Skeletal muscle satellite cell (primary cell): ENCODE measurements around the gene CCDC126.

Source experiments
- H3K27me3 ChIP-seq: 2 replicates; pipeline ENCODE4 v1.7.0; 2013; ENCODE audit warnings: low read length; ENCODE audit not compliant: control insufficient read depth, insufficient read depth
- H3K36me3 ChIP-seq: 2 replicates; pipeline ENCODE4 v1.7.0; 2013; ENCODE audit warnings: mild to moderate bottlenecking, control low read depth, low read length; ENCODE audit not compliant: insufficient read depth
- H3K4me1 ChIP-seq: 2 replicates; pipeline ENCODE4 v1.7.0; 2013; ENCODE audit warnings: low read length; ENCODE audit not compliant: control insufficient read depth, insufficient read depth
- H3K4me2 ChIP-seq: 2 replicates; pipeline ENCODE4 v1.7.0; 2013; ENCODE audit warnings: mild to moderate bottlenecking, low read length
- H3K4me3 ChIP-seq: 2 replicates; pipeline ENCODE4 v1.7.0; 2013; ENCODE audit warnings: low read length
- H3K9ac ChIP-seq: 2 replicates; pipeline ENCODE4 v1.7.0; 2013; ENCODE audit warnings: mild to moderate bottlenecking, low read depth, low read length, moderate library complexity
- H3K9me3 ChIP-seq: replicated peaks from 2 replicates; pipeline ENCODE4 v1.7.0; 2013; ENCODE audit warnings: mild to moderate bottlenecking, control low read depth, low read length

Gene CCDC126

DNA sequence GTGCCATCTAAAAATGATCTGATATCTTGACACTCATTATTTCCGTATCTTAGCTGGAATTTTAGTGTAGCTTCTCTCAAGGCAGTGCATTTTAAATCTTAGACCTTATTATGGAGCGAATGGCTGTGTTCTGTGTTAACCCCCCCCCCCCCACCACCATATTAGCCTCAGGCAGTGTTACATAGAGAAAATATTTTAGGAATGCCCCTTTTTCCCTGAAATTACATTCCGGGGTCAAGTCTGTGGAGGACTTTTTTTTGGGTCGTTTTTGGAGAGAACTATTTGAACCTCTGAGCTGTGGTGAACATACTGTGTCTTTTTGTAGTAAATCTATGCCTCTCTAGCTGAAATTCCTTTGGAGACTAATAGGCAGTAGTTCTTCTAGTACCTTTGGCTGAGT, 3.1 kb downstream of the CCDC126 start:
- H3K4me3 ChIP-seq, result no peak overlapping the region
- peaks cover 4% of the 10 kb centered on the region for H3K27me3 ChIP-seq
- H3K4me1 ChIP-seq, result peaks cover 9% of the 10 kb centered on the region
- H3K9me3 ChIP-seq, result no peaks in the 10 kb centered on the region
- no peak overlapping the region for H3K4me2 ChIP-seq
- no peak overlapping the region for H3K9ac ChIP-seq
- H3K36me3 ChIP-seq, result no peaks in the 10 kb centered on the region

DNA sequence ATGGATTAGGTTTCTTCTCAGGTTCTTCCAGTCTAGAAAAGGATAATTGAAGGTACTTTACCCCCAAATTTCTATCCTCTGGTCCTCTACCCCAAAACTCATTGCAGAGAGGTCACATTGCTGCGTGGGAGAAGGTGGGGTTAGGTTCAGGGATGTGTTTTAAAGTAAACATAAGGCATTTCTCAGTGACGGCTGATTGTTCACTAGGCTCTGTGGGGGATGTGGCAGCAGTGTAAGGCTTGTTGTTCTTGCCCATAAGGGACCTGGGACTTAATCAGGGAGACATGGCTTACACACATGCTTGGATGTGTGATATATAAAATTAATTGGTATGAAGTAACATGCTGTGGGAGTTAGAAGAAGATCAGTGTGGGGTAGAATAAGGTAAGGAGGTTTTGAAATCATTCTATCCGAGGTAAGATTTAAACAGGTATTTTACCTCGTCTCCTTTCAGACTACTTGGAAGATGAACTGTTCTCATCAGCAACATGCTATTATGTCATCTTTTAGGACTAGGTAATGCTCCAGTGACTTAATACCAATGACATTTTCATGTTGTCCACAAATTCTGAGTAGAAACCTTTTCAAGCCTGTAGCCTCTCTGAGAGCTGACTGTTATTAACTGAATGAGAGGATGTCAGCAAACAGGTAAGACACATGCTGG, 6.6 kb downstream of the CCDC126 start:
- Histone ChIP-seq H3K9ac (no peak overlapping the region), H3K36me3 (no peaks in the 10 kb centered on the region), H3K4me3 (no peak overlapping the region)

DNA sequence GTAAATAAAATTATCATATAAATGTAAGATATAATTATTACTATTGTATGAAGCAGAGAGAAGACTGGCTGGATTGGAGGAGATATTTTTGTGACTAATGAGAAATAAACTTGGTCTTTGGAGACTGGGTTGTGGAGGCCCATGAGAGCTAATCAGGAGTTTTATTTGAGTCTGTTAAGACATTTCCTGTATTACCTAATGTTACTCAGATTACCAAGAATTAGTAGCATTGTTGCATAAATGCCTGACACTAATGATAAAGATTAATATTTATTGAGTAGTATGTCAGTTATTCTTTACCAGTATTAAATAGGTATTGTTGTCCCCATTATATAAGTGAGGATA, 7.1 kb downstream of the CCDC126 start:
- Histone ChIP-seq H3K4me1 (peaks cover 2% of the 10 kb centered on the region), H3K27me3 (no peaks in the 10 kb centered on the region), H3K36me3 (no peaks in the 10 kb centered on the region), H3K4me3 (no peak overlapping the region), H3K9ac (no peak overlapping the region), H3K4me2 (no peak overlapping the region), H3K9me3 (no peaks in the 10 kb centered on the region)

More for the DNA sequence above, 6.6 kb downstream of the CCDC126 start:
- H3K9me3 ChIP-seq, result no peaks in the 10 kb centered on the region
- H3K4me1 ChIP-seq, result peaks cover 2% of the 10 kb centered on the region
- H3K27me3 ChIP-seq, result no peaks in the 10 kb centered on the region
- H3K4me2 ChIP-seq, result no peak overlapping the region

DNA sequence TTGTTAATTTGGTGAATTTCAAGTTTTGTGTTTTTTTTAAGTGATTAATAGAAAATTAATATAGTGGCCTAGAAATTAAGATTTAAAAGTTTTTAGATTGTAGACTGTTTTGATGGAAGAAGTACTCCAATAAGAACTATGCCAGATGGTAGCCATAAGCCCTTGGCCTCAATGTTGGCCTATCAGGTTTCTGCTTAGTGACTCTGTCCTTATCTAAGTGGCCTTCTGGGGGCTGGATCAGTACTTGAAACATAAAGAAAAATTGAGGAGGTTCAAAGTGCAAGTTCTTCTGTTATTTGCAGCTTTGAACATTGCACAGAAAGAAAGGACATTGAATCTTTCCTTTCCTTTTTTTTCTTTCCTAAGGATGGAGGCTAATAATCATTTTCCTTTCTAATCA, 9.9 kb downstream of the CCDC126 start:
- no peaks in the 10 kb centered on the region for H3K4me1 ChIP-seq
- no peak overlapping the region for H3K4me2 ChIP-seq
- H3K9ac ChIP-seq, result no peak overlapping the region
- H3K27me3 ChIP-seq, result no peaks in the 10 kb centered on the region
- no peak overlapping the region for H3K4me3 ChIP-seq
- no peaks in the 10 kb centered on the region for H3K9me3 ChIP-seq
- no peaks in the 10 kb centered on the region for H3K36me3 ChIP-seq

DNA sequence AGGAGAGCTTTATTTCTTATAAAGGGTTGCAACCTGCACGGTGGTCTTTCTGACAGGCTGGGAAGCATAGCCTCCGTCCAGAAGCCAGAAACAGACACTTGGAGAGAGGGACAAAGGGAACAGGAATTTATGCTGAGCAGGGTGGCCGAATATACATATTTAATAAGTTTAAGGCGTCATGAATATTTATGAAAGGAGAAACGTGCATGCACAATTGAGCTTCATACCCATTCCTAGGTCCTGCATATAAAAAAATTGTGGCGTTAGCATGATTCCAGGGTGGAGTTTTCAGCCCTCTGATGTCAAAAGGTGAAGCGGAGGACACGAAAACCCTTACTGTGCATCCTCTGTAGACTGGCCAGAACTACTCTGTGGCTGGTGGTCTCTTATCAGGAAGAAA, 10.7 kb downstream of the CCDC126 start:
- no peak overlapping the region for H3K4me2 ChIP-seq
- H3K27me3 ChIP-seq, result no peaks in the 10 kb centered on the region
- H3K4me3 ChIP-seq, result no peak overlapping the region
- no peak overlapping the region for H3K9ac ChIP-seq
- H3K4me1 ChIP-seq, result no peaks in the 10 kb centered on the region
- no peaks in the 10 kb centered on the region for H3K36me3 ChIP-seq
- no peaks in the 10 kb centered on the region for H3K9me3 ChIP-seq

DNA sequence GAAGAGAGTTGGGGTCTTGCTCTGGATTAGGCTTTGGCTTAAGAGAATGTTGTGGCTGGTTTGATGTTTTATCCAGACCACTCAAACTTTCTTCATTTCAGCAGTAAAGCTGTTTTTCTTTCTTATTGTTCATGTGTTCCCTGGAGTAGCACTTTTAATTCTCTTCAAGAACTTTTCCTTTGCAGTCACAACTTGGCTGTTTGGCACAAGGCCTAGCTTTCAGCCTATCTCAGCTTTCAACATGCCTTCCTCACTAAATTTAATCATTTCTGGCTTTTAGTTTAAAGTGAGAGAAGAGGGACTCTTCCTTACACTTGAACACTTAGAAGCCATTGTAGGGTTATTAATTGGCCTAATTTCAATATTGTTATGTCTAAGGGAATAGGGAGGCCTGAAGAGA, 18.1 kb downstream of the CCDC126 start:
- Histone ChIP-seq H3K27me3 (no peaks in the 10 kb centered on the region), H3K36me3 (no peaks in the 10 kb centered on the region), H3K9me3 (no peaks in the 10 kb centered on the region), H3K4me3 (no peak overlapping the region), H3K9ac (no peak overlapping the region), H3K4me1 (no peaks in the 10 kb centered on the region), H3K4me2 (no peak overlapping the region)

DNA sequence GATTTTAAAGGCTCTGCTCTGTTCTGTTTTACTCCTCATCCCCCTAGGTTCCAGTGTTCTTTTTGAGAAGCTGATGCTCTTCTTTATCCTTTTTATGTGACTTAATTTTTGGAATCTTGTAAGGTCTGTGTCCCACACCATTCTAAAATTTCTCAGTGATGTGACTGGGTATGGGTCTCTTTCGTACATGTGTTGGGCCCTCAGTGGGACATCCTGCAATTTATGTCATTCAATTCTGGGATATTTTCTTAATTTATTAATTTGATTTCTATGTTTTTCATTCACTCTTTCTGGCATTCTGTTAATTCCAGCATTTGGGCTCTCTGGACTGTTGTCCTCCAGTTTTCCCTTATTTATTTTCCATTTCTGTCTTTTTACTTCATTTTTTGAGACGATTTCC, 19.4 kb downstream of the CCDC126 start:
- Histone ChIP-seq H3K9ac (no peak overlapping the region), H3K4me3 (no peak overlapping the region), H3K4me1 (no peaks in the 10 kb centered on the region), H3K27me3 (no peaks in the 10 kb centered on the region), H3K36me3 (no peaks in the 10 kb centered on the region), H3K4me2 (no peak overlapping the region), H3K9me3 (no peaks in the 10 kb centered on the region)

DNA sequence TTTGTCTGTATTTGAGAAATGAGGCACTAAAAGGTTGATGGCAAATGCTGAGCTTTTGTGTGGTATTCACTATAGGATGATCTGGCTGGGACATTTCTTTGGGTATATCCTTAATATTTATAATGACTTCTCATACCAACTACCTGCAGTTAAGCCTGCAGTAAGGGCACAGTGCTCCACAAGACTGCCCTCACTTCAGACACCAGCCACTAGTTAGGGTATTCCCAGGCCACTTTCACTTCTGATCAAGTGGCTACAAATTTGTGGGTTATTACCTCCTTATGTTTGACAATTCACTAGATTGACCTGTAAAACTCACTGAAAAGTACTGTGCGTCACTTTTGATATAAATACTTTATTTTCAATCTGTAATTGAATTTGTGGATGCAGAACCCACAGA, 20.3 kb downstream of the CCDC126 start:
- peaks cover 1% of the 10 kb centered on the region for H3K4me1 ChIP-seq
- H3K4me3 ChIP-seq, result no peak overlapping the region
- H3K36me3 ChIP-seq, result no peaks in the 10 kb centered on the region
- no peaks in the 10 kb centered on the region for H3K27me3 ChIP-seq
- H3K4me2 ChIP-seq, result no peak overlapping the region
- H3K9ac ChIP-seq, result no peak overlapping the region
- H3K9me3 ChIP-seq, result no peaks in the 10 kb centered on the region

DNA sequence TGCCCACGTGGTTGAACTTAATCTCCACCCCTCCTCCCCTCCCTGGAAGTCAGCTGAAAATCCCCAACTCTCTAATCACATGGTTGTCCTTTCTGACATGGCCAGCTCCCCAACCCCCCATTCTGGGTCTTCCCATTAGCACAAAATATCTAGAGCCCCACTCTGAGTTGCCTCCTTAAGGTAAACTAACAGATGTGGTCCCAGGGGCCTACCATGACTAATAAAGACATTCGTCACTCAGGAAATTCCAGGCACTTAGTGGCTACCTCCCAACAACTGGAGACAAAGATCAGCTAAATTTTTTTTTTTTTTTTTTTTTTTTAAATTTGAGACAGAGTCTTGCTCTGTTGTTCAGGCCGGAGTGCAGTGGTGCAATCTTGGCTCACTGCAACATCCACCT, 21.1 kb downstream of the CCDC126 start:
- H3K4me3 ChIP-seq, result no peak overlapping the region
- no peak overlapping the region for H3K4me2 ChIP-seq
- H3K9ac ChIP-seq, result no peak overlapping the region
- H3K36me3 ChIP-seq, result no peaks in the 10 kb centered on the region
- H3K4me1 ChIP-seq, result peaks cover 3% of the 10 kb centered on the region
- H3K9me3 ChIP-seq, result no peaks in the 10 kb centered on the region
- no peaks in the 10 kb centered on the region for H3K27me3 ChIP-seq

DNA sequence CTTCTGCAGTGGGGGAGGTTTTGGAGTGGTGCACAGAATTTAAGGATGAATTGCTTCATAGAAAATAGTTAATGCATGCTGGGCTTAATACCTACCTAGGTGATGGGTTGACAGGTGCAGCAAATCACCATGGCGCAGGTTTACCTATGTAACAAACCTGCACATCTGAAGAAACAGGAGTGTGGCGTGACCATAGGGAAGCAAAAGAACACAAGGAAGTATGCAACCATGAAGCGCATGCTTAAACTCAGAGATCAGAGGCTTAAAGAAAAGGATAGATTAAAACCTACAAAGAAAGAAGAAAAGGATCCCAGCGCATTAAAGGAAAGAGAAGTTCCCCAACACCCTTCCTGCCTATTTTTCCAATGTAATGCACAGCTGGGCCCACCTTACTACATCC, 22.0 kb downstream of the CCDC126 start:
- H3K4me2 ChIP-seq, result no peak overlapping the region
- no peak overlapping the region for H3K4me3 ChIP-seq
- no peaks in the 10 kb centered on the region for H3K27me3 ChIP-seq
- H3K36me3 ChIP-seq, result no peaks in the 10 kb centered on the region
- H3K9ac ChIP-seq, result no peak overlapping the region
- peaks cover 3% of the 10 kb centered on the region for H3K4me1 ChIP-seq
- no peaks in the 10 kb centered on the region for H3K9me3 ChIP-seq

DNA sequence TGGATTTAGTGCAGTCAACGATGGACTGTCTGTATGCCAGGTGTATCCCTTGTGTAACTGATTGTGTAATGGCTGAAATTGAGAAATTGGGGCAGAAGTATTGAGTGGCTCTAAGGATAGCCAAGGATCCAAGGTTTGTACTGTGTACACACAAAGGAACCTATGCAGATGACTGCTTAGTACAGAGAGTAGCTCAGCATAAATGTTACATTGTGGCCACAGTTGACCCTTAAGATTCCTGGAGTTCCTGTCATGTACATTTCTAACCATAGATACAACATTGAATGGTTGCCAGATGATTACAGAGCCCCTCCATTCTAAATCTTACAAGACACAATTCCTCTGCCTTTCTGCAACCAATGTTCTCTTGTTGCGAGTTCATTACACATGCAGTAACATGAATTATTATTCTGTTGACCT, 25.3 kb downstream of the CCDC126 start:
- Histone ChIP-seq H3K4me1 (peaks cover 3% of the 10 kb centered on the region), H3K4me2 (no peak overlapping the region), H3K9ac (no peak overlapping the region), H3K36me3 (no peaks in the 10 kb centered on the region), H3K9me3 (no peaks in the 10 kb centered on the region), H3K27me3 (no peaks in the 10 kb centered on the region), H3K4me3 (no peak overlapping the region)

DNA sequence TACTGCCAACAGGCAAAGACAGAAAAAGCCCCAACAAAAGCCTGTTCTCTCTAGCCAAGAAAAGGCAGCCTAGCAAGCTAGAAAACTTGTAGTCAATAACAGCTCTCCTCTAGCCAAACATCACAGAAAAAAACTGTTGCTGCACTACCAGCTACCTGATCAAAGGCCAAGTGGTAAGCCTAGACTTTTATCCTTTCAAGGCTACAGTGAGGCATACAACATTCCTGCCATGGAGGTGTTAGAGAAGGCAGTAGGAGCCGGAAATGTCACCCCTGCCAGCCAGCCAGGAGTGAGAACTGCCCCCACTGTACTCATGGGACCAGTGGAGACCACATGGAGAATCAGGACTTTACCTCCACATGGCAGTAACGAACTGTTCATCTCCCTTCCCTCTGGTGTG, 31.2 kb downstream of the CCDC126 start:
- no peaks in the 10 kb centered on the region for H3K9me3 ChIP-seq
- H3K4me2 ChIP-seq, result no peak overlapping the region
- H3K4me3 ChIP-seq, result no peak overlapping the region
- no peaks in the 10 kb centered on the region for H3K4me1 ChIP-seq
- no peaks in the 10 kb centered on the region for H3K36me3 ChIP-seq
- H3K27me3 ChIP-seq, result no peaks in the 10 kb centered on the region
- no peak overlapping the region for H3K9ac ChIP-seq
